K562 (cell line): ENCODE measurements around the gene DCST1. TPM values are rescaled to one million over a fixed set of nuclear protein-coding genes. Genes with fewer than 3 reads are reported as not detected.

Source experiments
- BHLHE40 ChIP-seq: IDR thresholded peaks from 2 replicates; pipeline ENCODE4 v1.6.1; 2011; ENCODE audit warnings: low read length, improper control_type of control experiment
- CEBPB ChIP-seq: fragments of 450-650 bp; IDR thresholded peaks from 2 replicates; pipeline ENCODE4 v1.6.1; 2016; ENCODE audit warnings: missing genetic modification characterization, missing compliant biosample characterization
- CLOCK ChIP-seq: fragments of 250-450 bp; sonication (Bioruptor Pico); IDR thresholded peaks from 2 replicates; pipeline ENCODE4 v1.4.0; 2020; ENCODE audit warnings: mild to moderate bottlenecking, moderate library complexity, borderline replicate concordance
- CREM ChIP-seq: IDR thresholded peaks from 2 replicates; pipeline ENCODE4 v1.6.1; 2014; ENCODE audit warnings: antibody characterized with exemption, low read depth
- KDM1A ChIP-seq, 2 experiments: fragments of 450-650 bp; IDR thresholded peaks; 2 replicates each; pipeline ENCODE4 v1.6.1; 2016; ENCODE audit warnings: mild to moderate bottlenecking in 2 of 2
- KHSRP ChIP-seq: fragments of 450-650 bp; IDR thresholded peaks from 2 replicates; pipeline ENCODE4 v1.6.1; 2017
- L3MBTL2 ChIP-seq: fragments of 450-650 bp; IDR thresholded peaks from 2 replicates; pipeline ENCODE4 v1.6.1; 2016; ENCODE audit warnings: mild to moderate bottlenecking, moderate library complexity
- MBD2 ChIP-seq: sonication (generic); IDR thresholded peaks from 2 replicates; pipeline ENCODE4 v1.6.1; 2016; ENCODE audit warnings: low read depth, borderline replicate concordance
- NFYB ChIP-seq: IDR thresholded peaks from 2 replicates; pipeline ENCODE4 v1.6.1; 2011; ENCODE audit warnings: mild to moderate bottlenecking, moderate library complexity; ENCODE audit not compliant: insufficient read length; ENCODE audit errors: extremely low read depth
- PKNOX1 ChIP-seq: fragments of 450-650 bp; IDR thresholded peaks from 2 replicates; pipeline ENCODE4 v1.6.1; 2016
- RAD51 ChIP-seq: fragments of 450-650 bp; IDR thresholded peaks from 2 replicates; pipeline ENCODE4 v1.7.1; 2016; ENCODE audit warnings: low read depth, mild to moderate bottlenecking, borderline replicate concordance
- TEAD1 ChIP-seq, 2 experiments: fragments of 450-650 bp in 1 of 2; sonication (generic) in 1 of 2; formaldehyde crosslinking; IDR thresholded peaks; 2 replicates each; pipeline versions ENCODE4 v1.4.0 to v1.8.0; 2020 to 2022; ENCODE audit warnings: mild to moderate bottlenecking in 2 of 2, missing genetic modification reagents in 1 of 2
- U2AF2 ChIP-seq: fragments of 200-400 bp; formaldehyde crosslinking; optimal IDR thresholded peaks from 2 replicates; pipeline ENCODE3; 2017; ENCODE audit warnings: low read depth, mild to moderate bottlenecking, low read length
- UBTF ChIP-seq, 2 experiments: IDR thresholded peaks; 2 replicates each; pipeline ENCODE4 v1.6.1; 2012; ENCODE audit warnings: improper control_type of control experiment in 2 of 2, low read depth in 2 of 2, low read length in 2 of 2, borderline replicate concordance in 1 of 2
- USF2 ChIP-seq: sonication (generic); formaldehyde crosslinking; IDR thresholded peaks from 2 replicates; pipeline ENCODE4 v1.5.0; 2020; ENCODE audit warnings: missing genetic modification reagents
- ZNF444 ChIP-seq: fragments of 250-450 bp; sonication (Bioruptor Pico); IDR thresholded peaks from 2 replicates; pipeline ENCODE4 v1.4.0; 2020; ENCODE audit warnings: mild to moderate bottlenecking, moderate library complexity
- polyA plus RNA-seq, 8 experiments: library from polyadenylated mRNA; depleted of rRNA in 4 of 8; stranded (reverse) in 5 of 8; unstranded in 3 of 8; fragments of >200 nt; fragmentation: Nextera tagmentation in 2 of 8; fragmentation: Illumina TruSeq in 1 of 8; extraction: Ambion mirVana in 2 of 8; extraction: Trizol in 1 of 8; gene quantifications; 2 replicates each; pipeline versions ENCODE4 v1.2.1 to v1.2.3, GENCODE V29; 2011 to 2014; ENCODE audit warnings: inconsistent platforms in 1 of 8, missing spikeins in 1 of 8
- total RNA-seq, 7 experiments: library from RNA; depleted of rRNA in 6 of 7; stranded (reverse); fragments of >200 nt in 6 of 7; fragmentation: Illumina TruSeq in 2 of 7; extraction: Trizol in 2 of 7; gene quantifications; 2 replicates each; pipeline versions ENCODE4 v1.2.1 to v1.2.3, GENCODE V29; 2011 to 2021; ENCODE audit warnings: low replicate concordance in 1 of 7
- TF ChIP-seq, protein P1 (sequence below), 2 experiments: fragments of 450-650 bp; conservative IDR thresholded peaks; 2 replicates each; pipeline ENCODE4 v1.6.1; 2017; ENCODE audit warnings: mild to moderate bottlenecking in 2 of 2, moderate library complexity in 2 of 2
- TF ChIP-seq, protein P2 (sequence below): sonication (generic); formaldehyde crosslinking; IDR thresholded peaks from 2 replicates; pipeline ENCODE4 v1.9.0; 2022; ENCODE audit warnings: mild to moderate bottlenecking, missing genetic modification reagents

DCST1 gene
- total and polyA plus RNA-seq, 9 of the 15 experiments (the other 6 are each of a cell fraction or from before 2014, with no cell fraction given): not detected

DNA sequence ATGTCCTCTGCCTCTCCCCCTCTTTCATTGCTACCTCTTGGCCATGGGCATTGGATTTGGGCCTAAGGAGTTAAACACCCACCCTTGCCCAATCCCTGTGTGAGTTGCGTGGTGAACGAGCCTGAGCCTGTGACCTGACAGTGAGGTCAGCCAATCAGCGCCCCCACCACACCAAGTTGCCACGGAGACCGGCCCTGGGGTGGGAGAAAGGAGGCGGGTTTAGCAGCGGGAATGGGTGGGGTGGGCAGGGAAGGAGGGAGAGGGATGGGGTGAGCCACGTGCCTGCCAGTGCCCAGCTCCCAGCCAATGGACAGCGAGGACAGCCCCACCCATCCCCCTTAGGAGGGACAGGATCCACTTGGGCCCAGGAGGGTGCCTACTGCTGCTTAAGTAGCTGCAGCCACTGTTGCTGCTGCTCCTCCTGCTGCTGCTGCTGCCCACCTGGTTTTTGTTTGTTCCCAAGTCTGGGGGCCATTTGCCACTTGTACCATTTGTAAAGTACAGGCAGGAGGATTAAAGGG, 21.5 kb upstream of the DCST1 start (continued):
- TF ChIP-seq CLOCK (CRISPR knock-in tag) (no peak), CEBPB (peak; percentile 50), USF2 (CRISPR knock-in tag) (peak; percentile 48), NFYB (peak; percentile 47), L3MBTL2 (peak; percentile 21; the same call in 1 of the 2 replicates), MBD2 (peak; percentile 41; the same call in 1 of the 2 replicates), KHSRP (no peak), ZNF444 (CRISPR knock-in tag) (peak; percentile 79), PKNOX1 (peak; percentile 95), RAD51 (0 out of 2 replicates have a peak, but pooled peaks have one; percentile 29), BHLHE40 (peak; percentile 50; the same call in 1 of the 2 replicates), U2AF2 (no peak), TEAD1 (CRISPR knock-in tag; IDR thresholded peaks at IDR 0.05) (no peak), CREM (peak; percentile 26; the same call in 1 of the 2 replicates), KDM1A (IDR thresholded peaks at IDR 0.05) (peak in 1 of 2 experiments; percentile 49; a peak in 1 of 4 replicates), UBTF (IDR thresholded peaks at IDR 0.05; ENCODE audit: borderline replicate concordance in 1 of 2, low read depth in 2 of 2, low read length in 2 of 2) (0 out of 4 replicates have a peak, but pooled peaks of 1 of the 2 experiments have one; percentile 7)
- TF ChIP-seq, protein P1, sequence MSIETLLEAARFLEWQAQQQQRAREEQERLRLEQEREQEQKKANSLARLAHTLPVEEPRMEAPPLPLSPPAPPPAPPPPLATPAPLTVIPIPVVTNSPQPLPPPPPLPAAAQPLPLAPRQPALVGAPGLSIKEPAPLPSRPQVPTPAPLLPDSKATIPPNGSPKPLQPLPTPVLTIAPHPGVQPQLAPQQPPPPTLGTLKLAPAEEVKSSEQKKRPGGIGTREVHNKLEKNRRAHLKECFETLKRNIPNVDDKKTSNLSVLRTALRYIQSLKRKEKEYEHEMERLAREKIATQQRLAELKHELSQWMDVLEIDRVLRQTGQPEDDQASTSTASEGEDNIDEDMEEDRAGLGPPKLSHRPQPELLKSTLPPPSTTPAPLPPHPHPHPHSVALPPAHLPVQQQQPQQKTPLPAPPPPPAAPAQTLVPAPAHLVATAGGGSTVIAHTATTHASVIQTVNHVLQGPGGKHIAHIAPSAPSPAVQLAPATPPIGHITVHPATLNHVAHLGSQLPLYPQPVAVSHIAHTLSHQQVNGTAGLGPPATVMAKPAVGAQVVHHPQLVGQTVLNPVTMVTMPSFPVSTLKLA (conservative IDR thresholded peaks at IDR 0.05): peak; percentile 44 to 52; a peak in 2 of 4 replicates
- TF ChIP-seq, protein P2, sequence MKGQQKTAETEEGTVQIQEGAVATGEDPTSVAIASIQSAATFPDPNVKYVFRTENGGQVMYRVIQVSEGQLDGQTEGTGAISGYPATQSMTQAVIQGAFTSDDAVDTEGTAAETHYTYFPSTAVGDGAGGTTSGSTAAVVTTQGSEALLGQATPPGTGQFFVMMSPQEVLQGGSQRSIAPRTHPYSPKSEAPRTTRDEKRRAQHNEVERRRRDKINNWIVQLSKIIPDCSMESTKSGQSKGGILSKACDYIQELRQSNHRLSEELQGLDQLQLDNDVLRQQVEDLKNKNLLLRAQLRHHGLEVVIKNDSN (CRISPR knock-in tag): peak; percentile 53
